Activated naive CD4-positive, alpha-beta T cell treated with Interleukin-2 at 50 U/mL for 16 hours (primary cell): ENCODE measurements around the gene PLA2G4E.

Experiments used
- DNase-seq: peaks from one replicate; pipeline ENCODE4 v3.0.0-alpha.2; 2020

Gene PLA2G4E

DNA sequence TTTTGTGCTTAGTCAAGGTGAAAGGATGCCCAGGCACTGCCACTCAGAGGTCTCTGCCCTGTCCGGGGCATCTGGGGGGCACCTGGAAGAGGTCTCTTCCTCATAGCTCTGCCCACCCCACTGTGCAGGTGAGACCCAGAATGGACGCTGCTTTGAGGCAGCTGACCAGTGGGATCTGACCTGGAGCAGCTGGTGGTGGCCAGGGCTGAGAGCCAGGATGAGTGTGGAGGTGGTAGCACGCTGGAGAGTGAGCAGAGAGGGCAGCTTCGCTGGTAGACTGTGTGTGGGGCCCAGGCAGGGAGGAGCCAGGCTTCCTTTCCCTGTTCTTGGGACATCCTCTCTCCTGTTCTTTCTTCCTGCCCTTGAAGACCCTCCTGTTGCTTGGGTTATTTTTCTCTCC, 32.2 kb upstream of the PLA2G4E start:
- DNase-seq = no peak

DNA sequence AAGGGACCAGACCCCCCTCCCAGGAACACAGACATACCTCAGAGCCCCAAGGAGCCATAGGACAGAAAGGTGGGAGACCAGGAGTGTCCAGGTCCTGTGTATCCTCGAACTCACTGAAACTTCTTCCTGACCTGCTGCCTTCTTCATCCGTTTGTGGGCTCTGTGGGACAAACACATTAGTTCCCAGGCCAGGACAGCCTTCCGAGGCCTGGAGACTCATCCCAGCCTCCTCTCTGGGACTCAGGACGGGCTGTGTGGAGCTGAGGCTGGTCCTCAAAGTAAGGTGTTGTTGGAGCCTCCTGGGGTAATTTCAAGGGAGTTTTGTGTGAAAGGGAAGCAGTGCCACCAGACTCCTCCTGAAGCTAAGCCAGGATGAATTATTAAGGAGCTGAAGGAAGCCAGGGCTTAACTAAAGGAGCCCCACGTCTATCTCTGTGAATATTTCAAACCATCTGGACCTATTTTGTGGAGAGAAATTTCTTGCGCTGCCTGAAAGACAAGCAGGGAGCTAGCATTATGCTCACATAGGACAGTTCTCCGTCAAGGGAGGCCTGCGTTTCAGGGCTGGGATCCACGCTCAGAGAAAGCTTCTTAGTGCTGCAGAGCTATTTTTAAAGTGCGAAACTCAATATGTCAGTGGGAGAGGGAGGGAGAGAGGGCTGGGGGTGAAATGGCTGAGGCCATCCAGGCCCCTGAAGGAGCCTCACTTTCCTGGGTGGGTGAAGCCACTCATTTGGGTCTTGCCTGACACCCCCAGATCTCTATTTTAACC, 29.8 kb upstream of the PLA2G4E start:
- DNase-seq = no peak

DNA sequence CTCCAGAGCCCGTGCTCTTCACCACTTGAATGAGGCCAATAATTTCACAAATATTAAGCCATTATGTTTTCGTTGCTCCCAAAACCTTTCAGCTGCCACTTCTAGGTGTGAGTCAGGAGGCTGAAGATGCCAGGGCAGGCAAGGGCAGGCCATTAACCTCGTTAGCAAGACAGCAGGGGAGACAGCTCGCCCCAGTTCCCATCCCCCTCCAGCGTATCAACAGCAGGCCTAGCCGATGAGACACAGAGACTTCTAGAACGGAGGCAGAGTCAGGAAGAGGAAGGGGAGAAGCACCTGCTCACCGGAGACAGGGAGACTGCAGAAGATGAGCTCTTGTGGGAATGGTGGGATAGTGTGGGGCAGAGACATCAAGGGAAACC, 28.0 kb upstream of the PLA2G4E start:
- DNase-seq = no peak

DNA sequence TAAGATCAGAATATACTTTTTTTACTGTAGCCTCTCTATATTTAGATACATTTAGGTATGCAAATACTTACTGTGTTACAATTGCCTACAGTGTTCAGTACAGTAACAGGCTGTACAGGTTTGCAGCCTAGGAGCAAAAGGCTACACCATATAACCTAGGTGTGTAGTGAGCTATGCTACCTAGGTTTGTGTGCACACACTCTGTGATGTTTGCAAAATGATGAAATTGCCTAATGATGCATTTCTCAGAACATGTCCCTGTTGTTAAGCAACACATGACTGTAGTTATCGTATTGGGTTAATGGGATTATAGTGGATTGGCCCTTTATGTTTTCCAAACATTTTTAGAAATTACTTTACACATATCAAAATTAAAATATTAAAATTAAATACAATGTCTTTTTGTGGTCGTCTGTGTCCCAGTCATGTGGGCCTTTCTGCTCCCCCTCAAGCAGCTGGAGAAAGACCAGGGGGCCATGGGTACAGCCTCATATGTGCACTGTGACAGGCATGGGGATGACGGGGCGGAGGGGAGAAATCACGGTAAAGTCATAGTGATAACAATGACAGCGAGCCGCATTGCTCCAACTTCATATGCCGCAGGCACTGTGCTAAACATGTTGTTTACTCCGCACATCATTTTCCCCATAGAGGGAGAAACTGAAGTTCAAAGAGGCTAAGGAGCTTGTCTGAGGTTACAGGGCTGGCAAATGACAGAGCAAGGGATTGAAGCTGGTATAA, 27.4 kb upstream of the PLA2G4E start:
- no peak for DNase-seq

DNA sequence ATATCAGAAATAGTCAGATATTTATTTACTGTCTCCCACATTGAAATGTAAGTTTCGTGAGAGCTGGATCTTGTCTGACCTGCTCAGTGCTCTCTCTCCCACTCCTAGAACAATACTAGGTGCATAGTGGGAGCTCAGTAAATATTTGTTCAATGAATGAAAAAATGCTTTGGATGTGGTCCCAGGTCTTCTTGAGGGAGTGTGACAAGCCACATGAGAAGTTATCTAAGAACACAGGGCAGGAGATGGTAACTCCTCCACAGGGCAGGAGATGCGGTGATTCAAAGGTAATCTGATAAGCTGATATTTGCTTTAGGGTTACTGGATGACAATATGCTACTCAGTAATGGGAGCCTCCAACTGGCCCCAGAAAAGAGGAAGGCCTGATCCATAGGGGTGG, 25.8 kb upstream of the PLA2G4E start:
- DNase-seq = no peak

DNA sequence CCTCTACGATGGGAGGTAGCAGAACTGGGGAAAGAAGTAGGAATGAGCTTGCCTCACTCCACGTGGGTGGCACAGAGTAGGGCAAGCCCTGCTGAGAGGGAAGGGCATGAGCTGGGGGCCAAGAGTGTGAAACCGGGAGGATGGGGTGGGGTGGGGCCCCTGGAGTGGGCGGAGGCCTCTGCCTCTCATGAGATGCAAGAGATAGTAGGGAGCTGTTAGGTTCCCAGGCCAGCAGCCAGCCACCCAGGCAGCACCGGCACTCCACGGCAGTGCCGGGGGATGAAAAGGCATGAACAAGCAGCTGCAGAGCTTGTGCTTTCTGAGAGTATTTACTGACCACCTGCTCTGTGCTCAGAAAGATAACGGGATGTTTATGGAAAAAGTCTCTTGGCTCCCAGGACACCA, 24.4 kb upstream of the PLA2G4E start:
- no peak for DNase-seq

DNA sequence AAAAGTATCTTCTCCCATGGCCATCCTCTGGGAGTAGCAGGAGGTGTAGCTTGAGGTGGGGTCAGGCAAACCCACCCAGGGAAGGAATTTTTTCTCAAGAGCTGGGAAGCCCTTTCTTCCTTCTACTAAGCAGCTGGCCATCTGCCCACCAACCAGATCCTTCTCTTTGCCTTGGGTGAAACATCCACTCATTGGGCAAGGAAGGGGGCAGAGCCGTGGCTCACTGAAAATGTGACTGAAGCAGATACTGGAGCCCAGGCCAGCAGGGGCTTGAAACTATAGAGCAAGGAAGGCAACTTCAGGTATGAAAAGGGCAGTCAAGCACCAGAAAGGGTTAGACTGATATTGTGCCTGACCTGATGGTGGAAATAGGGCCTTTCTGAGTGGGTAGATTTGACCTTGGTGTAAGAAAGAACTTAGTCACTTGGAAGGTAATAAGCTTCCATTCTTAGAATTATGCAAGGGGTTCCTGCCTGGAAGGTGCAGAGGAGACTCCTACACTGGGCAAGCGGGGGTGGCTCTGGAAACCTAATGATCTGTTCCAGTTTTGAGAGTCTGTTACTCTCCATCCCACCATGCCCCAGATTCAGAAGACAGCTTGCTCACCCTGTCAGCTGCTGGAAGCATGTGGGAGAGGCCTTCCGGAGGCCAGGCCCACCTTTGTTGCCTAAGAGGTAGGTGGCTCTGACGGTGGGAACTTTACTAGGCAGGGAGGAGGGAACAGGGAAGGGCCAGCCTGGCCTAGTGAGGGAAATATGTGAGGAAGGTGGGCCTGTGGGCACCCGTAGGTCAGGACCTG, 22.0 kb upstream of the PLA2G4E start:
- peak; percentile 7 for DNase-seq

DNA sequence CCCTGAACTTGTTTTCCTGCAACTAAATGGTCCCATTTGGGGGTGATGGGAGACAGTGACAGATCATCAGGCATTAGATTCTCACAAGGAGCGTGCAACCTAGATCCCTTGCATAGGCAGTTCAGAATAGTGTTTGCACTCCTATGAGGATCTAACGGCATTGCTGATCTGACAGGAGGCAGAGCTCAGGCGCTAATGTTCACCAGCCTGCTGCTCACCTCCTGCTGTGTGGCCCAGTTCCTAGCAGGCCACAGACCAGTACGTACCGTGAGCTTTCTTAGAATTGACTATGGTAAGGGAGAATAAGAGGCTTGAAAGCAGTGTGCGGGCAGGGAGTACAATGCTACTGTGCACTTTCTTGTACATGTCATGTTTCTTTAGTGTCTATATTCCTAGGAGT, 17.6 kb upstream of the PLA2G4E start:
- no peak for DNase-seq

DNA sequence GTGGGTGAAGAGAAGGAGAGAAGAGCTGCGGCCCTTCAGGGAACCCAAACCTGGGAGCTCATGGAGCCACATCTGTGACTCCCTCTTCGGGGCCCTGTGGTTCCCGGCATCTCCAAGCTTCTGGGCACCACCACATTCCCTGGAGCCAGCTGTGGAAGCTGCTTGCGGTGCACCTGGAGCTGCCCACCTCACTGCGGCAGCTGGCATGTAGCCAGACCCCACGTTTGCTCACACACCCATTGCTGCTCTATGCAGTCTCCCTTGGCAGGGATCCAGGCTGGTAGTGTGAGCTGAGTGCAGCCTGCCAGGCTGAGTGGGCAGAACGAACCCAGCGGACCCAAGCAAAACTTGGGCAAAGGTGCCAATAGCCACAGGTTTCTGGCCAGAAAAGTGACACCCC, 16.8 kb upstream of the PLA2G4E start:
- DNase-seq = no peak

DNA sequence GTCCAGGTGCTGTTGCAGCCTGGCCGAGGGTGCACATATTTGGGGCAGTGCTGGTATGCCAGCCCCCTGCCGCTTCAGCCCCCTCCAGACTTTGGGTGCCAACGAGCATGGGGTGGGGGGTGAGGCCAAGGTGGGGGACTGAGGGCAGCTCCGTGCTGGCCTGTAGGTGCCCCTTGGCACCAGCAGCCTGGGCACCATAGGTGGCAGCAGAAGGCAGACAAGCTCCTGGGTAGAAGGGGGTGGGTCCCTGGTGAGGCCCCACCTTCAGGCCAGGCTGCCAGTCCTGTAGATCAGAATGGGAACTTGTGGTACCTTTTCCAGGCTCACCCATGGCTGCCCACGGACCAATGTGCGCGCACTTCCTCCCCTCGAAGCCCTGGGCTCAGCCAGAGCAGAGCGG, 16.1 kb upstream of the PLA2G4E start:
- no peak for DNase-seq

DNA sequence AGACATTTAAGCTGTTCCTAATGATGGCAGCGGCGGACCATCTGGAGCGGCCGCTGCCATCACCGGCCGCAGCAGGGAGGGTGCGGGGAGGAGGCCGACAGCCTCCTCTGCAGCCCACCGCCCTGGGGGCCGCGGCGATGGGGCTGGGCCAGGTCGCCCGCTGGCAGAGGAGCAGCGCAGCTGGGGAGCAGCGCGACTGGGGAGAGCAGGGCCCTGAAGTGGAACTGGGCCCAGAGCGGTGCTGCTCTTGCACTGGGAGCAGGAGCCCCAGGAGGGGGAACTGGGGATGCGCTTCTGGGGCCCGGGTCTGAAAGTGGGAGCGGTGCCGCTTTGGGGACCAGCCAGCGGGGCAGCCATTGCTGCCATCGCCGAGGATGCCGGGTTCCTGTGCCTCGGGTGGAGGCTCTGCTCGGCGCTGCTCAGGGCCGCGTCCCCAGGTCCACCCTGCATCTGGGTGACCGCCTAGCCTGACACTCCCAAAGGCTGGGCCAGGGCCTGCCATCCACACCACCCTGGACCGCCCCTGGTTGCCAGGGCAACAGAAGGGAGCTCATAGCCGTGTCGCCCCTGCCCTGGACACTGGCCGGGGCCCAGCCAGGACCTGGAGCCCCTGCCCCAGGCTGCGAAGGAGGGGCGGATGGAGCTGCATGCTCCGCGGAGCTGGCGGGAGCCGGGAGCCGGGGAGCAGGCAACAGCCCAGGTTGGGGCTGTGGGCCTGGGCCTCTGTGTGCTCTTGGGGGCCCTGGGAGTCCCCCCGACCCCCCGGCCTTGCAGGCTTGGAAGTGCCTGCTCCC, 15.5 kb upstream of the PLA2G4E start:
- DNase-seq = no peak

DNA sequence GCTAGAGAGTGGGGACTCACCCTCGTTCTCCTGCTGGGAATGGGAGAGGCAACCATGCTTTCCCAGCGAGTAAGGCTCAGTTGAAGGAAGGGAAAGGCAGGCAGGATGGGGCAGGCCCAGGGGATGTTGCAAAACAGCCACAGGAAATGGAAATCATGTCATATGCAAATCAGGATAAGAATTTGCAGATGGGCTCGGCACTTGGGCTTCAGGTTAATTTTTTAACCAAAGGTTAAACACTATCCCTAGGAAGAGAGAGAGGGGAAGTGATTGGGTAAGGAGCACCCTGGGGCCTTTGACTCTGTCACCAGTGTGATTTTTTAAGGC, 14.6 kb upstream of the PLA2G4E start:
- no peak for DNase-seq

DNA sequence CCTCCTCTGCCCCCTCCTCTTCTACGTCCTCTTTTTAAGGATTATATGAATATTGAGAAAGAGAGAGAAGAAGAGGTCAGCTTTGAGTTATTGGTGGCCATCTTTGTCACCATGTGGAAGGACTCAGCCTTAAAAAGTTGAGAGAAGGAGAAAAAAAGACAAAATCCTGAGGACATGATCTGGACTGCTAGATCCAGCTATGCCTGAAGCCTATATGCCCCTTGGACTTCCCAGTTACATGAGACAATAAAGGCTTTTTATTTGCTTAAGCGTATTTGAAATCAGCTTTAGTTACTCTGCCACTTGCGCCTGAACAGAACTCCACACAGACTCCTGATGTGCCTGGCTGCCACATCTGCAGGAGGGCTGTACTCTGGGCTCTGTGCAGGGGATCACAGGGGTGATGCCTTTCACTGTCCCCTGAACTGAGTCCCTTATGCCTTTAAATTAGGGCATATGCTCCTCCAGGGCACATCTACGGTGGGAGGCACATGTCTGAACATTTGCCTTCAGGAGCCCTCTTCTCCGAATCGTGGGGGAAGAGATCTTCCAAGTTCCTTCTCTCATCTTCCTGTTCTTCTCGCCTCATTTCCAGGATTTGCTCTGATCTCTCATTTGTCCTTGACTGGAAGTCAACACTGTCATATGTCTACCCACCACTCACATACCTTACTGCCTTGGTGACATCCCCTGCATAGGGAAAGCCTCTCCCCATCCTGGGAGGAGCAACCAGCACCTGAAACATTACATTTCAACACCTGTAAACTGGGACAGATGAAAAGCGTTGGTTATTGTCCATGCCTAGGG, 14.0 kb upstream of the PLA2G4E start:
- DNase-seq = no peak

DNA sequence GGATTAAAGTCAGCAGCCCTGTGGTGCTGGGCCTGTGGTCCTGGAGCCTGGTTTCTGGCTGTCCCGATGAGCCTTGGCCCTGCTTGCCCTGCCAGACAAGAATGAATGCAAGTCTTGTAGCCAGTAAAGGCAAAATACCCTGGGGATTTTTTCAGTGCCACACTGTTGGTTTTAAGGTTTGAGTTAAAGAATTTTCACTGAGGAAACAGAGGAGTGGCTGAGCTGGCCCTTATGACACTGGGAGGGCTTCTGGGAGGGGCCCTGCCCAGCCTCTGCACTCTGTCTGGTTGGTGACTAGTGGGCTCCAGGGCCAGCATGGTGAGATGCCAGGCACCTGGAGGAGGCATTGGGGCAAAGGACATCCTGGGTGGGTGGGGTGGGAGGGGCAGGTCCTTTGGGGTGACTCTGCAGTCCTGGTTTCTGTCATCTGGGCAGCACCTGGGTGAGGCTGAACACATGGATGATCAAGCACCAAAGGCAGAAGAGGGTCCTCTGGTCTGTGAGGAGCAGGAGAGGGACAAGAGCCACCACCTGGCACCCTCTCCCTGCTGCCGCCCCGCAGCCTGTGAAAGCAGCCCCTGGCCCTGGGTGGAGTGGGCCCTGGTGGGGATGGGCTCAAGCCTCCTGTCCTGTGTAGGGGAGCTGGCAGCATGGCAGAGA, 12.5 kb upstream of the PLA2G4E start:
- DNase-seq = no peak

DNA sequence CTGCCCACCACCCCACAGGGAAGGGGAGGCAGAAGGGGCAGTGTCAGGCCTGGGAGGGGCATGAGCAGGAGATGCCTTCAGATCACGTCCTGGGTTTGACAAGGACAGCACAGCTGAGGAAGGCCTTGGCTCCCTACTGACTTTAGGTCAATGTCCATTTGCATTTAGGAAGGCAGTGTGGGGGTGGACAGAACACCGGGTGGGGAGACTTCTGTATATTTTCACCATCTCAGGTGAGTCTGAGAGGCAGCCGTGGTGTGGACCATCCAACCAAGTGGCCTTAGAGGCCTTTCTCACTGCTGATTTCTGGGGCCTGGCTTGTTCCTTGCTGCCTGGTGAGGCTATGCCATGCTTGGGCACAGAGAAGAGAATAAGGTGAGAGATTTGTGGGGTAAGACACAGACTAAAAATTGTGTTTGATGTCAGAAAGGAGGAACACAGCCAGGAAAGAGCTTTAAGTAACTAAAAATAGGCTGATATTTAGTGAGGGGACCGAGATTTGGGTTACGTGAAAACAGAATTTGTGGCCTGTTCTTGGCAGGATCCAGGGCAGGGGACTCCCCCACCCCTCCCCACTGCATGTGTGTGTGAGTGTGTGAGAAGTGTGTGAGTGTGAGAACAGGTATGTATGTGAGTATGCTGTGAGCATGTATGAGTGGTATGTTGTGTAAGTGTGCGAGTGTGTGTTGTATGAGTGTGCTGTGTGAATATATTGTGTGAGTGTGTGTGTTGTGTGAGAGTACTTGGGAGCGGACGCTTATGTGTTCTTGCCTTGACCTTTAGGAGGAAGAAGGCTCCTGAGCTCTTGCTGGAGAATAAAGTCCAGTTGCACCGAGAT, 11.8 kb upstream of the PLA2G4E start:
- no peak for DNase-seq

DNA sequence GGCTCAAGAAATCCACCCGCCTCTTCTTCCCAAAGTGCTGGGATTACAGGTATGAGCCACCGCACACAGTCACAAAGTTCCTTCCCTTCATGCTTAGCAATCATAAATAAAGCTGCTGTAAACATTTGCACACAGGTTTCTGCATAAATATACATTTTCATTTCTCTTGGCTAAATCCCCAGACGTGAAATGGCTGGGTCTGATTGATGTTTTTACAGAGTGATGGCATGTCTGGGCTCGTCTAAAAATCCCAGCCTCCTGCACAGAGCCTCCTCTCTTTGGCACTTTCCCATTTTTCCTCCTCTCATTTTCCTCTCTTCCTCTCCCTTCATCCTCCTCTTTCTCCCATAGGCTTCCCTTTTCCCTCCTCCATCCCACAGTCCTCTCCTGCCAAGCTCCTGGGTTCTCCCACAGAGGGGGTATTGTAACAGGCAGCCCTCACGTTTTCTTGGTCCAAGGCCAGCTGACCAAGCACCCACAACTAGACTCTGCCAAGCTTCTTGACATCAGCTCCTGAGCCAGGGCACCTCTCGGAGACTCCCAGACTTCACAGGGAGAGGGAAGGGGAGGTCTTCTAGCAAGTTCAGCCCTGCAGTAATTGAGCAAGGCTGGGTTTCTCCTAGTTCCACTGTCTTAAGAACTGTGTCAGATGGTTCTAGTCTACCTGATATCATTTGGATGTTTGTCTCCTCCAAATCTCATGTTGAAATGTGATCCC, 10.5 kb upstream of the PLA2G4E start:
- no peak for DNase-seq

DNA sequence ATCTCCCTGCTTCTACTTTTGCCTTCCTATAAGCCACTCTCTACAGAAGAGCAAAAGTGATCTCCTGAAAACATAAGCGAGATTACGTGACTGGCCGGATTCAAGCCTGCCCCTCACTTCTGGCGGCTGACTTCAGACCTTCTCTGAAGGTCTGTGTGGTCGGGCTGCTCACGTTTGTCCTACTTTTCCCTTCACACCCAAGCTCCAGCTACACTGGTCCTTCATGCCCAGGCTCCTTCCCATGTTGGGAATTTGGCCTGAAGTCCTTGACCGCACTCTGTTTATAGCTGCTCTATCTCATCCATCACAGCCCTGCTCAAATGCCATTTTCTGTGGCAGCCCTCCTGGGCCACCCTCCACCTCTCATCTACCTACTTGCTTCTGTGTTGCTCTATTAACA, 6.7 kb upstream of the PLA2G4E start:
- DNase-seq = no peak

DNA sequence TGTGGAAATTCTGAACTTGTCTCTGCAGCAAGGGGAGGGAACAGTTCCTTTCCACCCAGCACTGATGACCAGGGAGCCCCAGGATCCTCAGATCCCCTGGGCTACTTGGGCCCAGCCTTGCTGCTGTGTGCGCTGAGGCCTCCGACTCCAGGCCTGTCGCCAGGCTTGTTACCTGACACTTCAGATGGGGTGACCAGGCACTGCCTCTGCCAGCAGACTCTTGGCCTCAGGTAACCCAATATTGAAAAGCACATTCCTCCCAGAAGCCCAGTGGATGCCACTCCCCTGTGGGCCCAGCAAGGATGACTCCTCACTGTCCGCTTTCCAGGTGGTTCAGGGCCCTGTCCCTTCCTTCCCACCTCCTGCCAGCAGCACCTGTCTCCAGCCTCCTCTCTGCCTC, 3.5 kb upstream of the PLA2G4E start:
- no peak for DNase-seq

DNA sequence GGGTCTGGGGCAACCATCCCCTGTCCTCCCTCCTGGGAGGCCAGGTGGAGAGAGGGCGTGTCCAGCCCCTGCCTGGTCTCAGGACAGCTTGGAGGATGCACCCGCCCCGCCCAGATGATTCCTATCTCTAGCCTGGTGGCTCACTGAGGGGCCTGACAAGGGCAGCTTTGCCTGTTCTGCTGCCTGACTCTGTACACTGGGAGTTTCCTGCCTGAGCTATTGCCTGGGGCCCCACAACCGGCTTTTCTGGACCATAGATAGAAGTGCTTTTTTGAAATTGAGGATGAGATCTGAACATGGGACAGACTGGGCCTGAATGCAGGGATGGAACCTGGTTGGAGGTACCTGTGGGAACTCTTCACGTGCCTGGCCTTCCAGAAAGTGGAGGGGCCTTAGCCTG, 751 bp upstream of the PLA2G4E start:
- no peak for DNase-seq
